Measurements from ENCODE around the gene DDIAS. TPM values are rescaled to one million over a fixed set of nuclear protein-coding genes. Genes with fewer than 3 reads are reported as not detected.

DDIAS gene
- polyA plus RNA-seq, 1 donor from 2014 or later, result 0.26 TPM

DNA sequence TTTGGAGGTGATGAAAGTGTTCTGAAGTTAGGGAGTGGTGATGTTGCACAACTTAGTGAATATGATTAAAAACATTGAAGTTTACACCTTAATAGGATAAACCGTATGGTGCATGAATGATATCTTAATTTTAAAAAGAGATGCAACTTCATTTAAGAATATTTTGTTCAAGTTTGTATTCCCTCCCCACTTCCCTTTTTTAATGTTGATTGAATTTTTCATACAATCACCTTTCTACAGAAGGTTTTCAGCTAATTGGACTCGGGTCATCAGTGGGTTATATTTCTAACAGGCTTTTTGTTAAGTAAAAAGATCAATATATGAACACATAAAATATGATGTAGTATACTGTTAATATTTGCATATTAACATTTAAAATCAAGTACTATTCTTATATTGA, 72.6 kb downstream of the DDIAS start:
- no peaks in the 10 kb centered on the region for H3K36me3 ChIP-seq (ENCODE audit: insufficient read depth, low read length)
- H4K20me1 ChIP-seq (ENCODE audit: insufficient read depth), result no peaks in the 10 kb centered on the region
- H3K9me3 ChIP-seq (ENCODE audit: low read length), result no peaks in the 10 kb centered on the region
- no peak overlapping the region for H3K4me2 ChIP-seq (ENCODE audit: low read length)
- H3K9me2 ChIP-seq (ENCODE audit: insufficient read depth, low read length), result no peaks in the 10 kb centered on the region
- H3K4me3 ChIP-seq (ENCODE audit: low read length), result no peak overlapping the region
- no peak for TF ChIP-seq SMC3 (conservative IDR thresholded peaks at IDR 0.05; ENCODE audit: poor library complexity)
- no peak for TF ChIP-seq POLR2AphosphoS5 (IDR thresholded peaks at IDR 0.05)
- no peak for TF ChIP-seq EP300 (conservative IDR thresholded peaks at IDR 0.05; ENCODE audit: poor library complexity, severe bottlenecking)
- no peak for TF ChIP-seq EZH2 (IDR thresholded peaks at IDR 0.05; ENCODE audit: borderline replicate concordance, insufficient read depth, low read length, poor library complexity, severe bottlenecking)
- no peak for TF ChIP-seq MXI1 (conservative IDR thresholded peaks at IDR 0.05; ENCODE audit: poor library complexity, severe bottlenecking)
- TF ChIP-seq RAD21 (conservative IDR thresholded peaks at IDR 0.05), result no peak
- TF ChIP-seq TAF1 (IDR thresholded peaks at IDR 0.05; ENCODE audit: low read depth), result no peak
- no peak for TF ChIP-seq REST (IDR thresholded peaks at IDR 0.05; ENCODE audit: borderline replicate concordance)
- TF ChIP-seq CTCF (IDR thresholded peaks at IDR 0.05; ENCODE audit: poor library complexity, severe bottlenecking), result no peak
- H3K27me3 ChIP-seq (ENCODE audit: insufficient read depth, low read depth, low read length), result no peaks in the 10 kb centered on the region
- H3K27ac ChIP-seq (ENCODE audit: low read length), result no peak overlapping the region
- no peaks in the 10 kb centered on the region for H3K79me2 ChIP-seq (replicated peaks; ENCODE audit: insufficient read depth, low read length)
- H3K9ac ChIP-seq (ENCODE audit: low read length), result no peak overlapping the region
- H2AFZ ChIP-seq (ENCODE audit: low read depth, low read length), result no peak overlapping the region
- no peaks in the 10 kb centered on the region for H3F3A ChIP-seq (ENCODE audit: insufficient read depth, low read length, poor library complexity, severe bottlenecking)

GRCh38 chr11:82974851-82975250, 73.3 kb downstream of the DDIAS start:
- Histone ChIP-seq H3K9me3 (ENCODE audit: low read length) (no peaks in the 10 kb centered on the region), H3K4me2 (ENCODE audit: low read length) (no peak overlapping the region), H3K9ac (ENCODE audit: low read length) (no peak overlapping the region), H3K79me2 (replicated peaks; ENCODE audit: insufficient read depth, low read length) (no peaks in the 10 kb centered on the region), H3F3A (ENCODE audit: insufficient read depth, low read length, poor library complexity, severe bottlenecking) (no peaks in the 10 kb centered on the region), H3K4me3 (ENCODE audit: low read length) (no peak overlapping the region), H3K9me2 (ENCODE audit: insufficient read depth, low read length) (no peaks in the 10 kb centered on the region), H3K27ac (ENCODE audit: low read length) (no peak overlapping the region), H4K20me1 (ENCODE audit: insufficient read depth) (no peaks in the 10 kb centered on the region), H3K27me3 (ENCODE audit: insufficient read depth, low read depth, low read length) (no peaks in the 10 kb centered on the region), H2AFZ (ENCODE audit: low read depth, low read length) (no peak overlapping the region), H3K36me3 (ENCODE audit: insufficient read depth, low read length) (no peaks in the 10 kb centered on the region)
- TF ChIP-seq EZH2 (IDR thresholded peaks at IDR 0.05; ENCODE audit: borderline replicate concordance, insufficient read depth, low read length, poor library complexity, severe bottlenecking), result no peak
- no peak for TF ChIP-seq RAD21 (conservative IDR thresholded peaks at IDR 0.05)
- TF ChIP-seq TAF1 (IDR thresholded peaks at IDR 0.05; ENCODE audit: low read depth), result no peak
- TF ChIP-seq MXI1 (conservative IDR thresholded peaks at IDR 0.05; ENCODE audit: poor library complexity, severe bottlenecking), result no peak

Measured in neural cell (in vitro differentiated cells).